GM18951 (cell line): ENCODE data around the gene RPS6KC1.

Experiments used
- POLR2A ChIP-seq: IDR thresholded peaks from 4 replicates; pipeline ENCODE4 v1.6.1; 2011; ENCODE audit warnings: mild to moderate bottlenecking; ENCODE audit not compliant: insufficient read length, insufficient read depth; ENCODE audit errors: extremely low read depth
- in situ Hi-C: fragments of 300-500 bp; cut with MboI; formaldehyde crosslinking; loops from one replicate; pipeline ENCODE4 v1.12.0; 2022; ENCODE audit warnings: low sequenced_read_pairs, mixed read lengths, inconsistent platforms; ENCODE audit not compliant: unreplicated experiment

The RPS6KC1 gene

GRCh38 chr1:213221209-213221608 lies 170.2 kb downstream of the RPS6KC1 start:
- in situ Hi-C loops, result no loop called here
- TF ChIP-seq POLR2A, result no peak

GRCh38 chr1:213227458-213227857 lies 176.4 kb downstream of the RPS6KC1 start:
- TF ChIP-seq POLR2A, result no peak
- in situ Hi-C loops, result no loop called here

DNA sequence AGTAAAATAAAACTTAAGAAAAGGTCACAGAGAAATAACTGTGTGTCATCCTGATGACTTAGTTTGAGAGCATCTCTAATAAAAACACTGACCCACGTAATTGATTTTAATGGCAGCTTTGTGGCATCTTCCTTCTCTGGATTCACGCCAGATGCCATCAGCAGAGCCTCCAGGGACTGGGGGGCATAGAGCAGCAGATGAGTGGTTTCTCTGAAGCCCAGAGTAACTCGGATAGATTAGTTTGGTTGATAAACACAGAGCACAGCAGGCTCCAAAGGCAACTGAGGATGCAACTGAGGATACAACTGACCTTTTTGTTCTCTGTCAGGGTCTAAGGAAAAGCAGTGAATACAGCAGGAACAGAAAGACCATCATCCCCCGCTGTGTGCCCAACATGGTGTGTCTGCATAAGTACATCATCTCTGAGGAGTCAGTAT lies 180.8 kb downstream of the RPS6KC1 start:
- in situ Hi-C loops, result no loop called here
- TF ChIP-seq POLR2A, result no peak

DNA sequence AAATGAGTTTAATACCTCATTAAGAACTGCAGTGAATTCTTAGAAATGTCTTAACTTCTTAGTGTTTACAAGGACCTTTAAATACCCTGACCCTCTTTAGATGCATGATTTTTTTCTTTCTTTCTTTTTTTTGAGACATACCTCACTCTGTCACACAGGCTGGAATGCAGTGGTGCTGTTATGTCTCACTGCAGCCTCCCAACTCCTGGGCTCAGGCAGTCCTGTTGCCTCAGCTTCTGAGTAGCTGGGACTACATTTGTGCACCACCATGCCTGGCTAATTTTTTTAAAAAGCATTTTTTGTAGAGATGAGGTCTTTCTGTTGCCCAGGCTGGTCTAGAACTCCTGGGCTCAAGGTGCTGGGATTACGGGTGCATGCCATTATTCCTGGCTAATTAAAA lies 191.8 kb downstream of the RPS6KC1 start:
- no peak for TF ChIP-seq POLR2A
- in situ Hi-C loops, result no loop called here

DNA sequence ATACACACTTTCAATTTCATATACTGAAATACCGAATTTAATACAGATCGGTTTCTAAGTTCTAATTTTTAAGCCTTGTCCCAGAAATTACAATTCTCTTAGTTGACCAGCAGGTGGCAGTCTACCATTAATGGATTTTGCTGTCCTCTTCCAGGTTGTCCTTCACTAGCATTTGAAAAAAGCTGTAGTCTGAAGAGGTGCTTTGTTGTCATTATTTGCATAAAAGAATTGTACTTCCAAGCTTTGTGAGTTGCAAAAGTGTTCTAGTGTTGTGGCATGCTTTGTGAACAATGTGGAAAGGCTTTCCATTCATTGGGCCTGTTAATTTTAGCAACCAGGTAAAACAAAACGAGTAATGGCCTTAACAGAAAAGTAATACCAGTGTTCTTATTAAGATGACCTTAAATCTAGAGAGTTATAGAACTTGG lies 193.6 kb downstream of the RPS6KC1 start:
- in situ Hi-C loops, result no loop called here
- no peak for TF ChIP-seq POLR2A

DNA sequence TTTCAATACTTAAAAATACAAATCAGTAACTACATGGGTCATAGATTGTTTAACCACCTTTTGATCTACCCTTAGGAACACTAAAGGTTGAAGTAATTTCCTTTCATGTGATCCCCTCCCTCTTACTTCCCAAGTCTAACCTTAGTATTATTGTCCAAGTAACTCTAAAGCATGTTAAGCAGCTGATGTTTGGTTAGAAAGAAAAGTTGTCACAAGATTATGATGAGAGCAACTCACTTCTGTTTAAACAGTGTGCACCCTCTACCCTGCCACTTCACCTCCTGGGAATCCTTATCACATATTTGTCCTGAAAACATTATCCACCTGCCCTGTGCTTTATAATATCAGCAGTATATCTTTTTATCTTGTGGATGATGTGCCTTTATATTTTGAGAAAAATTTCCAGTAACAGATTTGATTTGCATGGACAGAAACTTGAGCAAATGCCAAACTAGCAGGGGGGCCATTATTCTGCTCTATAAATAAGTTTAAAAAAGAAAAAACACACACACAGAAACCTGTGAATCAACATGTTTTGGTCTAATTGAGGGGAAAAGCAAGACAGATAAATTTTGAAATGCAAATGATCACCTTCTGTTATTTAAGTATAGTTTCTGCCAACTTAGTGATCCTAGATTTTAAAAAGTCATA lies 194.3 kb downstream of the RPS6KC1 start:
- in situ Hi-C loops, result no loop called here
- no peak for TF ChIP-seq POLR2A

- no peak for TF ChIP-seq POLR2A
- in situ Hi-C loops, result no loop called here
Observed at GRCh38 chr1:213247038-213247437, 196.0 kb downstream of the RPS6KC1 start.

DNA sequence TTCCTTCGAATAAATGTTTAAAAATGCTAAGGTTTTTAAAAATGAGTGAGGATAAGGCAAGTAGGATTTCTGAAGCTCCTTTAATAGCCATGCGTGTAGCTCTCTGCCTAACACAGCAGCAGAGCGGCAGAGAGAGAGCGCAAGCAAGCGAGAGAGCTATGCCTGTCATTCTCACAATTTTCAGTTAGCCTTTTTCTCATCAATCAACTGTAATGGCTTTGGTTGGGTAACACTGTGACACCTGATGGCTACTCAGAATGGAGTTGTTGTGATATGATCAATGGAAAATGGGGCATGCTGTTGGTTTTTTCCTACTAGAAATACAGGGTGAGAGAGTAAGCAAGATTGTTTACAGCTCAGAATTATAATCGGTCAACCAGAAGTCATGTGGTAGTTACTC lies 198.4 kb downstream of the RPS6KC1 start:
- in situ Hi-C loops, result no loop called here
- TF ChIP-seq POLR2A, result no peak

GRCh38 chr1:213250041-213250440 lies 199.0 kb downstream of the RPS6KC1 start:
- in situ Hi-C loops, result no loop called here
- TF ChIP-seq POLR2A, result no peak

DNA sequence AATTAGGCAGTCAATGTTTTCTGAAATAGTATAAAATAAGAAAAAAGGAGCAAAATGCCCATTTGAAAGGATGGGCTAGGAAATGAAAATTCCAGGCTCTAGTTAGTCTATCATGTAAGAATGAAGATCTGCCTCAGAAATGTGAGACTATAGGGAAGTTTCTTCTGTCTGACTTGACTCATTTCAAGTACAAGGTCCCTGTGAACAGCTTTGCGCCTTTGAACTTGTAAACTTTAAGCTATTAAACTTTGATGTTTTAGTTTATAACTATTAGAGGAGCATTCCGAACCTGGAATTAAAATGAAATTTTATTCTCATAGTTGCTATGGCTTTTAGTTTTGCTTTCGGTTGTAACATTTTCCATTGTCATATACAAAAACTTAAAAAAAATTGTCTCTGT lies 199.4 kb downstream of the RPS6KC1 start:
- no peak for TF ChIP-seq POLR2A
- in situ Hi-C loops, result no loop called here

DNA sequence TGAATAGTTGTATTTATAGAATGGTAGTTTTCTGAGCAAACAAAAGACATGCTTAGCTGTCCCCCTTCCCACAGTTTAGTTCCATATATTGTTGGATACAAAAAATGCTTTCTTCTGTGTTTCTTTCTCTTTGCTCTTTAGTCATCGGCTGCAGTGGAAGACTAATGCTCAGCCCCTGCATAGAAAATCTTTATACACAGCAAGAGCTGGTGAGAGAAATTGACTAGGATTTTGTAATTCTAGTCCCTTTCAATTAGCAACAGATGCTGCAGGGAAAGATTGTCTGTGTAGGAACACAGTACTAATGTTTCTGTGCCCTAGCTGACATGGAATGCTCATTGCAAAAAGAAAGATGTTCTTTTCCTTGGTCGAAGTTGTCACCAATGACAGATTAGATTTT lies 200.9 kb downstream of the RPS6KC1 start:
- in situ Hi-C loops, result no loop called here
- TF ChIP-seq POLR2A, result no peak

DNA sequence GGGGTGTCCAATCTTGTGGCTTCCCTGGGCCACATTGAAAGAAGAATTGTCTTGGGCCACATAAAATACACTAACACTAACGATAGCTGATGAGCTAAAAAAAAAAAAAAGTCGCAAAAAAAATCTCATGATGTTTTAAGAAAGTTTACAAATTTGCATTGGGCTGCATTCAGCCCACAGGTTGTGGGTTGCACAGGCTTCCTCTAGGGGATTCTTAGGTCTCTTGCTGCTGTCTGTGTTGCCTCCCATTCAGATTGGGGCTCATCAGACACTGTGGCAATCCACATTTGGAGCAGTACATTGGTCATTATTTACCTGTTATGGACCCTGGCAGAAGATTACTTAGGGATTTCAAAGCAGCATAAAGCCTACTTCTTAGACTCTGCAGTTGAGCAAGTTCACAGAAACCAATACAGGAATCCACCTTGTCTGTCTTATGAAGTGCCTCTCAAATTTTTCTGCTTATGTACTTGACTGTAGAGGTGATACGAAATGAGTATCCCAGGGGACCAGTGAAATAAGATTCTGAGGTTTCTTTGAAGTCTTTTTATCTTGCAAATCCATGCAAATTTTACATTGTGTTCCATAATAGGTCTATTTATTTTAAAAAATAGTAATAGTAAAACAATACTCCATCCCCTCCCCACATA lies 205.5 kb downstream of the RPS6KC1 start:
- in situ Hi-C loops, result no loop called here
- TF ChIP-seq POLR2A, result no peak

GRCh38 chr1:213260311-213261075 lies 209.5 kb downstream of the RPS6KC1 start:
- TF ChIP-seq POLR2A, result no peak
- in situ Hi-C loops, result no loop called here

GRCh38 chr1:213264531-213264930 lies 213.5 kb downstream of the RPS6KC1 start:
- TF ChIP-seq POLR2A, result no peak
- in situ Hi-C loops, result no loop called here
